GM19467 (cell line): Measurements from ENCODE around the gene MOCOS.

Experiments
- ATAC-seq: cut with Tn5 transposase; IDR thresholded peaks from one replicate; pipeline ENCODE4 v1.9.1; 2021; ENCODE audit warnings: mild to moderate bottlenecking, moderate library complexity; ENCODE audit not compliant: unreplicated experiment

MOCOS gene

GRCh38 chr18:36176711-36177110 lies 10.6 kb upstream of the MOCOS start:
- no peak for ATAC-seq

DNA sequence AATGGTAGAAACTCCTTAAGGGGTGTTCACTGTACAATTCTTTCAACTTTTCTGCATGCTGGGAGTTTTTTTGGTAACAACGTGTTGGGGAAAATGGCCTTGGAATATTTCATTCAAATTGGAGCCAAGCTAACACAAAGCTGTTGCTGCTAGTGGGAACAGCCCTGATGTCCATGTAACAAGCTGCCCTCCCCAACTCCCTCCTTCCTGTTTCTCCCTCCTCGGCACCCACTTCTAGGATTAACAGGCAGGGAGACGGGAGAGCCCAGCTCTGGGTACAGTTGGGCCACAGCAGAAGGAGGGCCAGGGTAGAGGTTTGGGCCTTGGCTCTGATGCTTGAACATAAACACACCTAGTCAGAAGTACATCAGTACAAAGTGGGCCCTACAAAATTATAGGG lies 9.4 kb upstream of the MOCOS start:
- no peak for ATAC-seq

- ATAC-seq: no peak
These were observed 7.5 kb upstream of the MOCOS start for GRCh38 chr18:36179562-36180355.

- ATAC-seq: no peak
These were observed 5.9 kb upstream of the MOCOS start for GRCh38 chr18:36181441-36181840.

DNA sequence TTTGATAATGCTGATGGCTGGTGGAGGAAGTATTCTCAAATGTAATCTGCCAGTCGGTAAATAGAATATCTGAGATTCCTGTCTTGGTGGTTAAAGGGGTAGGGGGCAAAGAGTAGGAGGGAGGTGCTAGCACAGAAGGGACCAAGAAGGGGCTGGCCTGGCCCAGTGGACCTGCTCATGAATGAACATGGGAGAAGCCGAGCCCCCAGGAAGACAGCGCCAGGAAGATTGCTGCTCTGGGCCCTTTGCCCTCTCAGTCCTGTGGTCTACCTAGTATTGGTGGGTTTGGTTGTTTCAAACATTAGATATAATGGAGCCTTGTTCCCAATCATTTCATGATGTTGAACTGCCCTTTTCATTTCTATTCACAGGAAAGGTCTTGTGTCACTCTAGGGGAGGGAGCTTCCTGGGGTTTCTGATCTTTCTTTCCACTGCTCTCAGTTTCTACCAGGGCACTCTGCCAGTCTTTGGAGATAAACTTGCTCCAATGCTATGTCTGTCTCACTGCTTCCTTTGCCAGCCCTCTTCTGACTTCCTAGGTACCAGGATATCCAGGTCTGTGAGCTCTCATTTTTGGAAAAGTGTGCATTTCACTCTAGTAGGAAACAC lies 5.3 kb upstream of the MOCOS start:
- ATAC-seq: no peak

DNA sequence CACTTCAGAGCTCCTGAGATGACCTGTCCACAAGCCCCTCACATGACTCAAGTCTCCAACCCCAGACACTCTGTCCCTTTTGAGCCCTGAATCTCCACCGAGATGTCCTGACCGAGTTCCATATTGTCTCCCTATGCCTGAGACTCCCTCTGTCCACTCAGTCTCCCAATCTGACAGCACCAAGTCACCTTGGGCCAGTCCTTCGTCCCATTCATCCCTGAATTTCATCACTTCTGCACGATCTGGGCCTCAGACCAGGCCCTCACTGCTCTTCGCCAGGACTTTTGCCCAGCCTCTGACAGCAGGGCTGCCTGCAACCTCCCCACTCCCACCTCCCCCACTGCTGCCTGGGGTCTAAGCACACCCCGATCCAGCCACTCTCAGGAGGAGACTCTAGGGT lies 4.3 kb upstream of the MOCOS start:
- ATAC-seq: no peak

DNA sequence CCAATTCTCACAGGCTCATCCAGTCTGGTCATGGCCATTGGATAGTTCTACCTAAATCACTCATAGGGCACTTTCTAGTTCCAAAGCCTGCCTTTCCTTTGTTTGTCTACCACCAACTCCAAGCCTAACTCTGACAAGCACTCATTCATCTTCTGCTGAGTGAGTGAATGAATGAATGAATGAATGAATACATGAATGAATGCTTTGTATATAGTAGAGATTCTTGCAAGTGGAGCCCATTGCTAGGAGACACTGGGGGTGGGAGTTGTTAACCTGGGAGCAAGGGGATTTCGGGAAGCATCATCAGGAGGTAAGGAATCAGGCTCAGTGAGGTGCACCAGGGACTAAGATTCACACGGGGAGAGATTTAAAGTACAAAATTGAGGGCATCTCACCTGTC lies 3.3 kb upstream of the MOCOS start:
- ATAC-seq: no peak

DNA sequence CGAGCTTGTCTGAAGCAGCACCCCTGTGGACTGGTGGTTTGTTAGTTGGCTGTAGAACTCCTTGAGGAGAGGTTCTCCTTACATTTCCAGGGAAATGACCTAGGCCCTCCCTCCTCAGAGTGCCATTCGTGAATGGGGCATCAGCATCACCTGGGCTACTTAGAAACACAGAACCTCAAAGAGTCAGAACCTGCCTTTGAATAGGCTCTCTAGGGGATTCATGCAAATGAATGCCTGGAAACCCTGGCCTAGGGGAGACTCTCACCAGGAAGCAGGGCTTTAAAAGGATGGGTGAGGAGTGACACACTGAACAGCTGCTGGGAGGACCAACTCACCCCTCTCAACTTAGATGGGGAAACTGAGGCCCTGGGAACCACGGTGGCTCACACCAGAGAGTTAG lies 2.1 kb upstream of the MOCOS start:
- no peak for ATAC-seq

DNA sequence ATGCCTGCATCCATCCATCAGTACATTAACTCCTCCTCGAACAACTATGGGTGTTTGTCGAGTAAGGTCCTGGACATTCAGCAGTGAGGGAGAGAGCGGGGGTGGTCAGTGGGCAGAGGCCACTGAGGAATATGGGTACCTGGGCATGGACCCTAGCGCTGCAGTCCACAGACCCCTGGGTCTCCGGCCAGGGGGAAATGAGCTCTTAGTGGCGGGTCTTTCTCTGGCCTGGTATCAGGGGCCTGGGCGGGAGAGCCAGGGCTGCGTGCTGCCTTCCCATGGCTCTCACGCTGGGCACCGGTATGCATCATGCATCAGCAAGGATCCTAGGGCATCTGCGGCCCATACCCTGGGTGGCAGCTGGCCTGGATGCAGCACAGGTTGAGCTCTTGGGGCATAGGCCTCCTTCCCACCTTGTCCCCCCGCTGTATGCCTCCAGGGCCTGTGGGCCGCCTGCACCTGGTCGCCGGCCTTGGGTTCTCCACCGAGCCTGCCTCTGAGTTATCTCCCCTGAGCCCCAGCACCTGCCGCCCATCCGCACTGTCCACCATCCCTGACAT lies 1.3 kb upstream of the MOCOS start:
- ATAC-seq: no peak

- ATAC-seq: no peak
These were observed 670 bp upstream of the MOCOS start for GRCh38 chr18:36186461-36187192.

DNA sequence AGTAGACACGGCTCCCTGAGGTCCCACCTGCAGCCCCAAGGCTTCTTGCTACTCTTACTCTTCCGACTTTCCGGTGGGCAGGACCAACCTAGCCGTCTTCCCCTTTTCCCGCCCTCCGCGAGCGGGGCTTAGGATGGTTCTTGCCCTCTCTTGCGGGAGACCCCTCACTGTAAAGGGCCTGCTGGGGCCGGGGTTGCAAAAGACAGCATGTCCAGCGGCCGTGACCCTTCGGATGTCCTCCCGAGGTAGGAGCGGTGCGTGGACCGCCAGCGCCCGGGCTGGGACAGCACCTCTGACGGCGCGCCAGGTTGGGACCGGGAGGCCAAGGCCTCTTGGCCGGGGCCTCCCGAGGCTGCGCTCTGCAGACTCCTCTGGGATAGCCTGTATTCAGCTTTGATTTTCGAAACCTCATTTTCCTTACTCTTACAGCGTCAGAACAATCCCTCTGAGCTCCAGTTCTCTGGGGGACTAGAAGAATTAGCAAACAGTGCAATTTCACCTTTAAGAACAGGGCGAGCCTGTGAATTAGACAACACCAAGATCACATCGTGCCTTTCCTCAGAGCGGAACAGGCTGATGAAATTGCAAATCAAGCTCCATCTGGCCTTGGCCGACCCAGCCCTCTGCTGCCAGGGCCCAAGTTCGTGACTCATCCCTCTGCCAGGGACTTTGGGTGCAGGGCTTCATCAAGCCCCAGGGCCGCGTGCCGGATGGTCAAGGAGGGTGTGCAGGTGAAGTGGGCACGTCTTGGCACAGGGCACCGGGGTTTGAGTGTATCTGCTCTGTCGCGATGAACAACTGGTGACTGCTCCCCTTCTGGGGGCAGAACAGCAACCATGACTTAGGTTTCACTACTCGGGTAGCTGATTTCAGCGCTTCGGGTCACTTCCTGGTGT lies 777 bp downstream of the MOCOS start:
- ATAC-seq: no peak

- no peak for ATAC-seq
These were observed 1.6 kb downstream of the MOCOS start for GRCh38 chr18:36188916-36189315.

- no peak for ATAC-seq
These were observed 2.2 kb downstream of the MOCOS start for GRCh38 chr18:36189486-36189885.

- ATAC-seq: no peak
These were observed 4.0 kb downstream of the MOCOS start for GRCh38 chr18:36191286-36191685.

GRCh38 chr18:36191711-36192110 lies 4.4 kb downstream of the MOCOS start:
- ATAC-seq: no peak

DNA sequence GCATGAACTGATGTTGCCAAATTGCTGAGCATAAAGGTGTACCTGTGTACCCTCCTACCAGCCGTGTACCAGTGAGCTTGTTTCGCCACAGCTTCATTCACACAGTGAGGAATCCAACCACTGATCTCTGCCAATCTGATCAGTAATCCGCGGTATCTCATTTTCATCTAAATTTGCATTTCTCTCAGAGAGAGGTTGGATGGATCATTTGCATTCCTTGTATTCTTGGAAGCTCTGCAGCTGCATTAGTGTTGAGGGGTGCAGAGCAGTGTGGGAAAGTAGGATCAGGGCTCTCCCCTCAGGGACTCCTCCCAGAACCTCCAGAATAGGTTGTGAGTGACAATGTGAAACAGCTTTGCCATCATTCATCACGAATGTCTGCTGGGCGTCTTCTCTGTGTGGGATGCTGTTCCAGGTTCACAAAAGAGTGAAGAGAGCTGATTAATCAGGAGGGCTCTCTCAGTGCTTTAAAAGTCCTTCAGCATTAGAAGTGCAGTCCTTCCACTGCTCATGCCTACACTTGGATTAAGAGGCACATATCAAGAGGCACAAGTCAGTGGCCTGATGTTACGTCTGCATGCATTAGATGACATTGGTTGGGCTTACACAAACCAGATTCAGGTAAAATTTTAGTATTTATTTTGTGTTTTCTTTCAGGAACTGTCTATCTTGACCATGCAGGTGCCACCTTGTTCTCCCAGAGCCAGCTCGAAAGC lies 7.5 kb downstream of the MOCOS start:
- no peak for ATAC-seq

DNA sequence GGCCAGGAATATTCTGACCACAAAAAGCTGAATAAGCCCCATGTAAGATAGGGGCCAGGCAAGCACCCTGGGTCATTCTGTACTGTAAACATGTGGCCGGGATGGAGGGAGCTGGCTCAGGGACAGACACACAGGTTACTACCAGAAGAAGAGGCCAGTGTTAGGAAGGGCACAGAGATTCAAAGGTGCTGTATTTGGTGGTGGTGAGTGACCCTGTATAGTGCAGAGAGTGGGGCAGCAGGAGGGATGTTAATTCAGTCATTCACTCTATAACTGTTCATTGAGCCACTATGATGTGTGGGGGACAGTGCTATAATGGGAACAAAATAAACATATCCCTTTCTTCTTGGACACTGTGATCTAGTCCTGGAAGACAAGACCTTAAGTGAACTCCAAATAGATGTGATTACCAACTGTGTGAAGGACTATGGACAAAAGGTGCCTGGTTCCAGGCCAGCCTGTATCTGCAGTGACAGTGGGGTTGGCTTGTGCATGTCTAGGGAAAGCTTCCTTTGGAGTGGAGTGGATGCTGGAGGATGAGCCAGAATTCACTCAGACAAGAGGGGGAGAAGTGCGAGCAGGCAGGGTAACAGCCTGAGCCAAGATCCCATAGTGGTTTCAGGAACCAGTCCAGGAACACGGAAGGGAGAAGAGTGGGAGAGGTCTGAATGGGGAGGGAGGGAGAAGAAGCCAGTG lies 8.3 kb downstream of the MOCOS start:
- ATAC-seq: no peak

DNA sequence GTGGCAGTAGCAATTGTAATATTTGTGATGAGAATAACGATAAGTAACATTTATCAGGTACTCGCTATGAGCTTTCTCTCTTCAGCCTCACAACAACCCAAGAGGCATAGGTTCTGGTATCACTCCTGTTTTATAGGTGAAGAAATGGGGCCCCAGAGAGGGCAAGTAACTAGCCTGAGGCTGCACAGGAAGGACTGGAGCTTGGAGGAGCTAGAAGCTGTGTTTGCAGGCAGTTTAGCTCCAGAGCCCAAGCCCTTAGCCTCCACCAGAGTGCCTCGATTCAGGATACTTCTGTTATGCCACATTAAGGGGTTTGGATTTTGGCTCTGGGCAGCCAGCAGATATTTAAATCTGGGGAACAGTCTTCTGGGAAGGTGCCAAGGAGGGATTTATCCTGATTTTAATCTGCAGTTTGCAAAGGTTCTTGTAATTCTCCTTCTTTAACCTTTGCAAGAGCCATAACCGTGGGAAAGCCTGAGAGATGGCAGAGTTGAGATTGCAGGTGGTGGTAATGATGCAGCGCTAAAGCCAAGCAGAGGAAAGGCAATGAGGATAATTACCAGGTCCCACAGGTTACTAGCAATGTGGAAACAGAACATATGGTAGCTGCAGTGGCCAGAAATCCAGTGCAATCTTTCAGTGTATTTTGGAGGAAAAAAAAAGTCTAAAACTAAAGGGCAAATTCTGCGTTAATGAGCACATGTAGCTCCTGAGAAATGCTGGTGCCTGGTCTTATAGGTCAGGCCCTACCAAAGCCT lies 9.1 kb downstream of the MOCOS start:
- ATAC-seq: no peak
